ENCODE data around the gene UNC119B.

The UNC119B gene

GRCh38 chr12:120677765-120678473, 32.3 kb upstream of the UNC119B start:
- Histone ChIP-seq H3K27me3 (no peaks in the 10 kb centered on the region), H3K36me3 (no peaks in the 10 kb centered on the region), H3K4me1 (no peaks in the 10 kb centered on the region), H3K4me3 (no peak overlapping the region), H3K27ac (no peak overlapping the region), H3K9me3 (no peaks in the 10 kb centered on the region)
- intact Hi-C loops (cut with DNase I; ENCODE audit: low total_unique reads): no loop called here
- DNase-seq: no peak
- TF ChIP-seq, protein P1, sequence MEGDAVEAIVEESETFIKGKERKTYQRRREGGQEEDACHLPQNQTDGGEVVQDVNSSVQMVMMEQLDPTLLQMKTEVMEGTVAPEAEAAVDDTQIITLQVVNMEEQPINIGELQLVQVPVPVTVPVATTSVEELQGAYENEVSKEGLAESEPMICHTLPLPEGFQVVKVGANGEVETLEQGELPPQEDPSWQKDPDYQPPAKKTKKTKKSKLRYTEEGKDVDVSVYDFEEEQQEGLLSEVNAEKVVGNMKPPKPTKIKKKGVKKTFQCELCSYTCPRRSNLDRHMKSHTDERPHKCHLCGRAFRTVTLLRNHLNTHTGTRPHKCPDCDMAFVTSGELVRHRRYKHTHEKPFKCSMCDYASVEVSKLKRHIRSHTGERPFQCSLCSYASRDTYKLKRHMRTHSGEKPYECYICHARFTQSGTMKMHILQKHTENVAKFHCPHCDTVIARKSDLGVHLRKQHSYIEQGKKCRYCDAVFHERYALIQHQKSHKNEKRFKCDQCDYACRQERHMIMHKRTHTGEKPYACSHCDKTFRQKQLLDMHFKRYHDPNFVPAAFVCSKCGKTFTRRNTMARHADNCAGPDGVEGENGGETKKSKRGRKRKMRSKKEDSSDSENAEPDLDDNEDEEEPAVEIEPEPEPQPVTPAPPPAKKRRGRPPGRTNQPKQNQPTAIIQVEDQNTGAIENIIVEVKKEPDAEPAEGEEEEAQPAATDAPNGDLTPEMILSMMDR (IDR thresholded peaks at IDR 0.05): no peak

GRCh38 chr12:120678572-120678971, 31.7 kb upstream of the UNC119B start:
- H3K27me3 ChIP-seq: no peaks in the 10 kb centered on the region
- no peak for DNase-seq
- H3K9me3 ChIP-seq: no peaks in the 10 kb centered on the region
- no peaks in the 10 kb centered on the region for H3K4me1 ChIP-seq
- H3K4me3 ChIP-seq: no peak overlapping the region
- no peaks in the 10 kb centered on the region for H3K36me3 ChIP-seq
- H3K27ac ChIP-seq: no peak overlapping the region
- intact Hi-C loops (cut with DNase I; ENCODE audit: low total_unique reads): no loop called here
- TF ChIP-seq, protein P1 (IDR thresholded peaks at IDR 0.05): no peak

- Histone ChIP-seq H3K36me3 (no peaks in the 10 kb centered on the region), H3K9me3 (no peaks in the 10 kb centered on the region), H3K4me3 (no peak overlapping the region), H3K27me3 (no peaks in the 10 kb centered on the region), H3K27ac (no peak overlapping the region), H3K4me1 (no peaks in the 10 kb centered on the region)
- TF ChIP-seq, protein P1 (IDR thresholded peaks at IDR 0.05): no peak
- no peak for DNase-seq
- intact Hi-C loops (cut with DNase I; ENCODE audit: low total_unique reads): no loop called here
These were observed 30.0 kb upstream of the UNC119B start for GRCh38 chr12:120680165-120680738.

- H3K9me3 ChIP-seq: no peaks in the 10 kb centered on the region
- DNase-seq: no peak
- no peak overlapping the region for H3K27ac ChIP-seq
- intact Hi-C loops (cut with DNase I; ENCODE audit: low total_unique reads): no loop called here
- peaks cover 0 to 24% (median 22%) of the 10 kb centered on the region in 4 donors for H3K4me1 ChIP-seq
- H3K27me3 ChIP-seq: no peaks in the 10 kb centered on the region
- no peak overlapping the region for H3K4me3 ChIP-seq
- H3K36me3 ChIP-seq: no peaks in the 10 kb centered on the region
- TF ChIP-seq, protein P1 (IDR thresholded peaks at IDR 0.05): no peak
These were observed 25.7 kb upstream of the UNC119B start for GRCh38 chr12:120684523-120684932.

- H3K4me3 ChIP-seq: peak overlapping the region; percentile 78 to 87
These were observed 24.7 kb upstream of the UNC119B start for GRCh38 chr12:120685522-120685921.

More at GRCh38 chr12:120685522-120685921, 24.7 kb upstream of the UNC119B start:
- H3K4me1 ChIP-seq: peaks cover 0 to 34% (median 28%) of the 10 kb centered on the region in 4 donors
- H3K9me3 ChIP-seq: no peaks in the 10 kb centered on the region
- H3K27me3 ChIP-seq: no peaks in the 10 kb centered on the region
- TF ChIP-seq, protein P1 (IDR thresholded peaks at IDR 0.05): no peak
- no peak for DNase-seq
- peak overlapping the region; percentile 91 to 92 for H3K27ac ChIP-seq
- H3K36me3 ChIP-seq: no peaks in the 10 kb centered on the region
- intact Hi-C loops (cut with DNase I; ENCODE audit: low total_unique reads): loop anchor here (5.0 kb wide), 1 partner anchor 38 kb away; no protein-coding TSS in a partner anchor
